Breast epithelium (tissue), 4 donors: ENCODE measurements around the gene NRXN3. TPM values are rescaled to one million over a fixed set of nuclear protein-coding genes. Genes with fewer than 3 reads are reported as not detected.

Source experiments
- DNase-seq, 2 donors: peaks; one replicate each; pipeline ENCODE4 v3.0.0-alpha.2; 2019; ENCODE audit warnings: low spot score in 2 of 2
- H3K27ac ChIP-seq, 2 donors: fragments of 200-600 bp; sonication (generic) in 1 of 2; one replicate each; pipeline ENCODE4 v1.5.1; 2016 to 2019; ENCODE audit warnings: mild to moderate bottlenecking in 1 of 2
- H3K27me3 ChIP-seq, 2 donors: fragments of 200-600 bp; sonication (generic) in 1 of 2; one replicate each; pipeline versions ENCODE4 v1.5.1 to v1.6.0; 2017 to 2019; ENCODE audit warnings: control low read depth in 1 of 2, mild to moderate bottlenecking in 1 of 2
- H3K36me3 ChIP-seq: fragments of 200-600 bp; one replicate; pipeline ENCODE4 v1.5.1; 2019
- H3K4me1 ChIP-seq, 2 donors: fragments of 200-600 bp; sonication (generic); one replicate each; pipeline ENCODE4 v1.5.1; 2016 to 2019; ENCODE audit warnings: control low read depth in 1 of 2
- H3K4me3 ChIP-seq, 3 donors: fragments of 200-600 bp; sonication (generic); 1 replicate in 2 of 3; 2 replicates in 1 of 3; pipeline ENCODE4 v1.5.1; 2016 to 2019; ENCODE audit warnings: mild to moderate bottlenecking in 3 of 3, moderate library complexity in 2 of 3
- H3K9me3 ChIP-seq, 2 donors: fragments of 200-600 bp; sonication (generic) in 1 of 2; one replicate each; pipeline ENCODE4 v1.5.1; 2016 to 2019; ENCODE audit warnings: control low read depth in 1 of 2
- CTCF ChIP-seq, 3 donors: fragments of 450-650 bp; IDR thresholded peaks; one replicate each; pipeline ENCODE4 v1.5.1; 2016 to 2017; ENCODE audit warnings: antibody characterized with exemption in 3 of 3, mild to moderate bottlenecking in 3 of 3, moderate library complexity in 3 of 3
- POLR2A ChIP-seq: fragments of 450-650 bp; IDR thresholded peaks from one replicate; pipeline ENCODE4 v1.6.1; 2016; ENCODE audit warnings: antibody characterized with exemption, mild to moderate bottlenecking, moderate library complexity
- POLR2AphosphoS5 ChIP-seq, 3 donors: sonication (generic); formaldehyde crosslinking; IDR thresholded peaks; one replicate each; pipeline ENCODE4 v1.6.1; 2017; ENCODE audit warnings: antibody characterized with exemption in 3 of 3
- intact Hi-C: fragments of 100-400 bp; cut with DNase I; formaldehyde crosslinking; loops from one replicate; pipeline ENCODE4 v1.15.1; 2023; ENCODE audit warnings: low total_unique reads
- total RNA-seq, 3 donors: library from RNA; depleted of rRNA; stranded (reverse); fragments of >200 nt; gene quantifications; one replicate each; pipeline ENCODE4 v1.1.0, GENCODE V29; 2016

Gene NRXN3
- total RNA-seq, 3 donors from 2014 or later = 2.9 to 3.6 (median 3.5) TPM

GRCh38 chr14:78512021-78512420 is 341.8 kb downstream of the NRXN3 start:
- no peaks in the 10 kb centered on the region for H3K4me1 ChIP-seq
- H3K27ac ChIP-seq = no peak overlapping the region
- no peaks in the 10 kb centered on the region for H3K9me3 ChIP-seq
- H3K4me3 ChIP-seq = no peak overlapping the region
- no peak for TF ChIP-seq POLR2A
- TF ChIP-seq CTCF (IDR thresholded peaks at IDR 0.05) = no peak
- no peak for TF ChIP-seq POLR2AphosphoS5 (IDR thresholded peaks at IDR 0.05)
- H3K27me3 ChIP-seq = no peaks in the 10 kb centered on the region
- H3K36me3 ChIP-seq = no peaks in the 10 kb centered on the region
- intact Hi-C loops = no loop called here
- DNase-seq = no peak

DNA sequence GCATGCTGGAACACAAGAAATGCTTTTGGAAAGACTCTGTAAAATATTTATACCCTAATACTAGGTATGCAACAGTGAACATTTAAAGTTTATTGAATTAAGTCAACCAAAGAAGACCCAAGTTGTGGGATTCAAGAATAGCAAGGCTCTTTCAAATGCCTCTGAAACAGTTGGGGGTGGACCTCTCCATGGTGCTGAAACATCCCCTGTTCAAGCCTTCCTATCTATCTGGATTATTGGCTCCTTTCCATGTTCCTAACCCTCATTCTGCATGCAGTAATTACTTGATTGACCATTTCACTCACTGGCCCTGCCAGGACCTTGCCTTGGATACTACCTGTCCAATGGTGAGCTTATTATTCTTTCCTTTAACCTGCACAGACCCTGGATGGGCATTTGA is 349.7 kb downstream of the NRXN3 start:
- Histone ChIP-seq H3K36me3 (no peaks in the 10 kb centered on the region), H3K4me1 (no peaks in the 10 kb centered on the region), H3K27ac (no peak overlapping the region), H3K4me3 (no peak overlapping the region), H3K9me3 (no peaks in the 10 kb centered on the region), H3K27me3 (no peaks in the 10 kb centered on the region)
- intact Hi-C loops = no loop called here
- TF ChIP-seq POLR2A = no peak
- TF ChIP-seq POLR2AphosphoS5 (IDR thresholded peaks at IDR 0.05) = no peak
- no peak for TF ChIP-seq CTCF (IDR thresholded peaks at IDR 0.05)
- DNase-seq = no peak

GRCh38 chr14:78524196-78524595 is 354.0 kb downstream of the NRXN3 start:
- Histone ChIP-seq H3K9me3 (no peaks in the 10 kb centered on the region), H3K27me3 (no peaks in the 10 kb centered on the region), H3K36me3 (no peaks in the 10 kb centered on the region), H3K4me1 (no peaks in the 10 kb centered on the region), H3K4me3 (no peak overlapping the region), H3K27ac (no peak overlapping the region)
- DNase-seq = no peak
- intact Hi-C loops = no loop called here
- TF ChIP-seq POLR2A = no peak
- TF ChIP-seq CTCF (IDR thresholded peaks at IDR 0.05) = no peak
- no peak for TF ChIP-seq POLR2AphosphoS5 (IDR thresholded peaks at IDR 0.05)

DNA sequence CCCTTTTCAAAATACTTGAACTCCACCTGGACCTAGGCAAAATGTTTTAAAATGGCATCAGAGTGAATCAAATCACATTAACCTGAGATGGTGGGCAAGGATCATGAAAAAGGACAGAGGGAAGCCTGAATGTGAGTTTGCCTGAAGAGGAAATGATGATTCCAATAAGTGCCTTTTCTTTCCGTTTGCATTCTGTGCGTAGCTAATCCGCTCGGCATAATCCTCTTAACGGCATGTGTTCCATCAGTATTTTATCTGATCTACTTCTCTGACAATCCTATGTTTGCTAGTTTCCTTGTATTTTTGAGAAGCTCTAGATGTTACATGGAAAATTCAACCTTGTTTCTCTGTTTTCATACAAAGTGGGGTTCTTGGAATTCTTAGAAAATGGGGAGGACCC is 354.6 kb downstream of the NRXN3 start:
- TF ChIP-seq POLR2A (no peak), POLR2AphosphoS5 (IDR thresholded peaks at IDR 0.05) (no peak), CTCF (IDR thresholded peaks at IDR 0.05) (no peak)
- no peak for DNase-seq
- no peaks in the 10 kb centered on the region for H3K27me3 ChIP-seq
- no peaks in the 10 kb centered on the region for H3K4me1 ChIP-seq
- no peak overlapping the region for H3K4me3 ChIP-seq
- no peaks in the 10 kb centered on the region for H3K9me3 ChIP-seq
- intact Hi-C loops = no loop called here
- no peaks in the 10 kb centered on the region for H3K36me3 ChIP-seq
- H3K27ac ChIP-seq = no peak overlapping the region

- H3K27me3 ChIP-seq = no peaks in the 10 kb centered on the region
- DNase-seq = no peak
- no peaks in the 10 kb centered on the region for H3K36me3 ChIP-seq
- H3K4me3 ChIP-seq = no peak overlapping the region
- TF ChIP-seq CTCF (IDR thresholded peaks at IDR 0.05) = no peak
- TF ChIP-seq POLR2A = no peak
- TF ChIP-seq POLR2AphosphoS5 (IDR thresholded peaks at IDR 0.05) = no peak
- H3K9me3 ChIP-seq = no peaks in the 10 kb centered on the region
- intact Hi-C loops = no loop called here
- H3K27ac ChIP-seq = no peak overlapping the region
- no peaks in the 10 kb centered on the region for H3K4me1 ChIP-seq
Observed at GRCh38 chr14:78530078-78530477, 359.9 kb downstream of the NRXN3 start.
